ENCODE data around the gene EVI5L. TPM values are rescaled to one million over a fixed set of nuclear protein-coding genes. Genes with fewer than 3 reads are reported as not detected.

Gene EVI5L
- total and polyA plus RNA-seq, 2 donors (not counting 3 experiments of a cell fraction or from before 2014, with no cell fraction given) = 11.9 to 13.5 TPM

GRCh38 chr19:7899751-7900378 lies 69.8 kb downstream of the EVI5L start:
- Histone ChIP-seq H3K79me2 (ENCODE audit: control insufficient read depth, insufficient read depth, low read length) (peaks cover 9% of the 10 kb centered on the region), H3K4me2 (ENCODE audit: insufficient read depth, low read length) (no peak overlapping the region), H3K9me1 (replicated peaks; ENCODE audit: control insufficient read depth, extremely low read depth, insufficient read depth, low read length) (no peaks in the 10 kb centered on the region), H3K36me3 (ENCODE audit: control insufficient read depth in 2 of 2, extremely low read depth in 1 of 2, insufficient read depth in 2 of 2, low read length in 2 of 2) (no peaks in the 10 kb centered on the region), H3K4me3 (replicated peaks in 1 of 3; ENCODE audit: insufficient read depth in 1 of 3, low read depth in 1 of 3, low read length in 3 of 3) (no peak overlapping the region), H2AFZ (ENCODE audit: low read depth, low read length) (no peak overlapping the region), H3K9ac (replicated peaks; ENCODE audit: extremely low read depth, insufficient read depth, low read length) (no peak overlapping the region), H3K27ac (ENCODE audit: insufficient read depth, low read depth, low read length) (no peak overlapping the region), H3K4me1 (ENCODE audit: control insufficient read depth, extremely low read depth, insufficient read depth, low read length) (peaks cover 14% of the 10 kb centered on the region), H4K20me1 (replicated peaks; ENCODE audit: control insufficient read depth, extremely low read depth, insufficient read depth, low read length) (no peaks in the 10 kb centered on the region), H3K9me3 (replicated peaks; ENCODE audit: control insufficient read depth, insufficient read depth, low read length) (no peaks in the 10 kb centered on the region), H3K27me3 (ENCODE audit: control insufficient read depth in 2 of 2, insufficient read depth in 2 of 2, low read length in 2 of 2) (no peaks in the 10 kb centered on the region)
- TF ChIP-seq POLR2AphosphoS5 (IDR thresholded peaks at IDR 0.05; ENCODE audit: insufficient read depth, low read depth, low read length) = no peak
- intact Hi-C loops (cut with micrococcal nuclease) = no loop called here
- CTCF ChIA-PET = interaction anchor here (0.9 to 2.6 kb wide), 4 partner anchors 31 to 332 kb away, joined by 3 to 14 read pairs (median 5); partner anchors contain the start of gene TIMM44
- dilution Hi-C loops (cut with MboI; ENCODE audit: extremely low pct_ligation_motif_present, low sequenced_read_pairs) = no loop called here
- DNase-seq (ENCODE audit: low read depth, low spot score) (no peak), FAIRE-seq (no peak)
- no TSS peak for BruUV-seq (replicated peaks)
- POLR2A ChIA-PET = no interaction called here

- intact Hi-C loops (cut with micrococcal nuclease) (no loop called here), dilution Hi-C loops (cut with MboI; ENCODE audit: extremely low pct_ligation_motif_present, low sequenced_read_pairs) (no loop called here)
- Histone ChIP-seq H3K9ac (replicated peaks; ENCODE audit: extremely low read depth, insufficient read depth, low read length) (no peak overlapping the region), H2AFZ (ENCODE audit: low read depth, low read length) (no peak overlapping the region), H3K36me3 (ENCODE audit: control insufficient read depth in 2 of 2, extremely low read depth in 1 of 2, insufficient read depth in 2 of 2, low read length in 2 of 2) (no peaks in the 10 kb centered on the region), H3K9me1 (replicated peaks; ENCODE audit: control insufficient read depth, extremely low read depth, insufficient read depth, low read length) (no peaks in the 10 kb centered on the region), H3K9me3 (replicated peaks; ENCODE audit: control insufficient read depth, insufficient read depth, low read length) (no peaks in the 10 kb centered on the region), H3K4me2 (ENCODE audit: insufficient read depth, low read length) (no peak overlapping the region), H3K27ac (ENCODE audit: insufficient read depth, low read depth, low read length) (no peak overlapping the region), H3K79me2 (ENCODE audit: control insufficient read depth, insufficient read depth, low read length) (peaks cover 14% of the 10 kb centered on the region), H4K20me1 (replicated peaks; ENCODE audit: control insufficient read depth, extremely low read depth, insufficient read depth, low read length) (no peaks in the 10 kb centered on the region), H3K27me3 (ENCODE audit: control insufficient read depth in 2 of 2, insufficient read depth in 2 of 2, low read length in 2 of 2) (no peaks in the 10 kb centered on the region), H3K4me3 (replicated peaks in 1 of 3; ENCODE audit: insufficient read depth in 1 of 3, low read depth in 1 of 3, low read length in 3 of 3) (no peak overlapping the region), H3K4me1 (ENCODE audit: control insufficient read depth, extremely low read depth, insufficient read depth, low read length) (peaks cover 16% of the 10 kb centered on the region)
- TF ChIP-seq MYC (IDR thresholded peaks at IDR 0.05; ENCODE audit: low read depth, low read length) = no peak
- no peak for TF ChIP-seq FOS (IDR thresholded peaks at IDR 0.05; ENCODE audit: borderline replicate concordance, insufficient read depth, low read length)
- TF ChIP-seq GATA2 (IDR thresholded peaks at IDR 0.05; ENCODE audit: insufficient read depth, insufficient read length, low read depth, low read length) = no peak
- no peak for TF ChIP-seq CTCF (IDR thresholded peaks at IDR 0.05; ENCODE audit: extremely low read depth in 1 of 2, insufficient read depth in 1 of 2, low read depth in 1 of 2, low read length in 2 of 2)
- TF ChIP-seq POLR2AphosphoS5 (IDR thresholded peaks at IDR 0.05; ENCODE audit: insufficient read depth, low read depth, low read length) = no peak
- no peak for TF ChIP-seq POLR2A (IDR thresholded peaks at IDR 0.05; ENCODE audit: low read depth, low read length)
- no peak for TF ChIP-seq JUN (IDR thresholded peaks at IDR 0.05; ENCODE audit: borderline replicate concordance, insufficient read depth, insufficient read length, low read depth)
- no peak for TF ChIP-seq MAX (IDR thresholded peaks at IDR 0.05; ENCODE audit: insufficient read depth, insufficient read length)
- ChIA-PET POLR2A (no interaction called here), CTCF (interaction anchor here (0.9 to 2.6 kb wide), 4 partner anchors 31 to 332 kb away, joined by 3 to 14 read pairs (median 5); partner anchors contain the start of gene TIMM44)
- FAIRE-seq (no peak), DNase-seq (ENCODE audit: low read depth, low spot score) (no peak)
- BruUV-seq (replicated peaks) = no TSS peak
These were observed 70.4 kb downstream of the EVI5L start for GRCh38 chr19:7900401-7900870.

All from endothelial cell of umbilical vein (primary cell).